ENCODE results near the gene STX19. TPM values are rescaled to one million over a fixed set of nuclear protein-coding genes. Genes with fewer than 3 reads are reported as not detected.

The STX19 gene
- total RNA-seq, 4 donors from 2014 or later, result not detected

GRCh38 chr3:93991631-93992030, 36.8 kb downstream of the STX19 start:
- Histone ChIP-seq H3K27me3 (no peaks in the 10 kb centered on the region), H3K27ac (no peak overlapping the region), H3K36me3 (peaks cover 0 to 2% (median 0%) of the 10 kb centered on the region in 3 donors), H3K9me3 (no peaks in the 10 kb centered on the region), H3K4me3 (no peak overlapping the region), H3K4me1 (peaks cover 0 to 10% (median 0%) of the 10 kb centered on the region in 4 donors)
- no peak for TF ChIP-seq EP300 (IDR thresholded peaks at IDR 0.05)
- TF ChIP-seq POLR2A (IDR thresholded peaks at IDR 0.05), result no peak
- TF ChIP-seq CTCF (IDR thresholded peaks at IDR 0.05), result no peak
- WGBS, 2 donors, result 82 to 92% methylated on average over 2 of the region's 2 CpGs
- DNase-seq (ENCODE audit: low spot score in 2 of 2), result no peak

GRCh38 chr3:93989241-93989640, 39.2 kb downstream of the STX19 start:
- Histone ChIP-seq H3K9me3 (no peaks in the 10 kb centered on the region), H3K36me3 (no peaks in the 10 kb centered on the region), H3K4me3 (no peak overlapping the region), H3K4me1 (peaks cover 0 to 10% (median 0%) of the 10 kb centered on the region in 4 donors), H3K27ac (no peak overlapping the region), H3K27me3 (no peaks in the 10 kb centered on the region)
- TF ChIP-seq EP300 (IDR thresholded peaks at IDR 0.05) (no peak), CTCF (IDR thresholded peaks at IDR 0.05) (no peak), POLR2A (IDR thresholded peaks at IDR 0.05) (no peak)
- WGBS, 2 donors, result 73 to 75% methylated on average over 3 of the region's 3 CpGs
- no peak for DNase-seq (ENCODE audit: low spot score in 2 of 2)

DNA sequence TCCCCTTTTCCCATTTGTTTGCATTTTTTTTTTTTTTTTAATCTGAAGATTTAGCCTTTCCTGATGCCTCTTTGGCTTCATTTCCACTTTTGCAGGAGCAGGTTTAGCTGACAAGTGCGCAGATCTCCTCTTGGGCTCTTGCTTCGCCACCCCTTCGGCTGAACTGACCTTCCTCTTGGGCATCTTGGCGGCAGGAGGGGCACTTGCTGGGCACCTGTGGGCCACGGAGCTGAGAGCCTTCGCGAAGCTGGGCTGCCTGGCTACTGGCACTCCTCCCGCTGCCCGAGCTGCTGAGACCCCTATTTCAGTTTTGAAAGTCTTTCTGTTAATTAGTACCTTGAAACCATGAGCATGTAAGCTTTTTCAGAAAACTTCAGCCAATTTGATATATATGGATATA, 39.6 kb downstream of the STX19 start:
- no peaks in the 10 kb centered on the region for H3K27me3 ChIP-seq
- TF ChIP-seq EP300 (IDR thresholded peaks at IDR 0.05), result no peak
- TF ChIP-seq CTCF (IDR thresholded peaks at IDR 0.05), result no peak
- TF ChIP-seq POLR2A (IDR thresholded peaks at IDR 0.05), result no peak
- no peak overlapping the region for H3K27ac ChIP-seq
- no peak for DNase-seq (ENCODE audit: low spot score in 2 of 2)
- 93 to 94% methylated on average over 9 of the region's 9 CpGs for WGBS, 2 donors
- H3K9me3 ChIP-seq, result no peaks in the 10 kb centered on the region
- no peaks in the 10 kb centered on the region for H3K36me3 ChIP-seq
- H3K4me1 ChIP-seq, result peaks cover 0 to 10% (median 0%) of the 10 kb centered on the region in 4 donors
- H3K4me3 ChIP-seq, result no peak overlapping the region

GRCh38 chr3:93988283-93988682, 40.1 kb downstream of the STX19 start:
- no peak for DNase-seq (ENCODE audit: low spot score in 2 of 2)
- H3K4me1 ChIP-seq, result peaks cover 0 to 11% (median 0%) of the 10 kb centered on the region in 4 donors
- TF ChIP-seq EP300 (IDR thresholded peaks at IDR 0.05) (no peak), POLR2A (IDR thresholded peaks at IDR 0.05) (no peak), CTCF (IDR thresholded peaks at IDR 0.05) (no peak)
- no peak overlapping the region for H3K4me3 ChIP-seq
- H3K27ac ChIP-seq, result no peak overlapping the region
- no peaks in the 10 kb centered on the region for H3K36me3 ChIP-seq
- H3K9me3 ChIP-seq, result no peaks in the 10 kb centered on the region
- H3K27me3 ChIP-seq, result no peaks in the 10 kb centered on the region

- H3K36me3 ChIP-seq, result no peaks in the 10 kb centered on the region
- peaks cover 0 to 32% (median 5%) of the 10 kb centered on the region in 4 donors for H3K4me1 ChIP-seq
- DNase-seq (ENCODE audit: low spot score in 2 of 2), result no peak
- H3K4me3 ChIP-seq, result no peak overlapping the region
- no peaks in the 10 kb centered on the region for H3K27me3 ChIP-seq
- TF ChIP-seq EP300 (IDR thresholded peaks at IDR 0.05), result no peak
- no peak for TF ChIP-seq POLR2A (IDR thresholded peaks at IDR 0.05)
- TF ChIP-seq CTCF (IDR thresholded peaks at IDR 0.05), result no peak
- no peak overlapping the region for H3K27ac ChIP-seq
- H3K9me3 ChIP-seq, result no peaks in the 10 kb centered on the region
- 93 to 95% methylated on average over 5 of the region's 5 CpGs for WGBS, 2 donors
Observed at GRCh38 chr3:93984618-93985017, 43.8 kb downstream of the STX19 start.

Data from tibial nerve (tissue), 4 donors.